ENCODE measurements around the gene DISC1.

DNA sequence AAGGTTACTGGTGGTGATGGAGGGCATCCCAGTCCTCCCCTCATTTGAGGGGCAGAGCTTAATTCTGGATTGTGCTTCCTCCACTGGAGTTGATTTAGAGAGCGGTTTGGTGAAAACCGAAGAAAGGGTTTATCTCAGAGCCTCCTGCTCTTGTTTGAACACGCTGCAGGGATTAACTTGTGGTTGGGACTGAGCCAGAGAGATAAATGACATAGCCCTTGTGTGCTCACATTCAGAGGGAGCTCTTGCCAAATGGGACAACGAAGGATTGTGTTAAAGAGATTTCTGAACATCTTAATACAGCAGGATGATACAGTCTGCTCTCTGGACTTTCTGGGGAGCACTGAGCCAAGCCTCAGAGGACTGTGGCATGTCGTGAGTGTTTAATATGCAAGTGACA, 308.2 kb downstream of the DISC1 start:
- TF ChIP-seq, protein P1, sequence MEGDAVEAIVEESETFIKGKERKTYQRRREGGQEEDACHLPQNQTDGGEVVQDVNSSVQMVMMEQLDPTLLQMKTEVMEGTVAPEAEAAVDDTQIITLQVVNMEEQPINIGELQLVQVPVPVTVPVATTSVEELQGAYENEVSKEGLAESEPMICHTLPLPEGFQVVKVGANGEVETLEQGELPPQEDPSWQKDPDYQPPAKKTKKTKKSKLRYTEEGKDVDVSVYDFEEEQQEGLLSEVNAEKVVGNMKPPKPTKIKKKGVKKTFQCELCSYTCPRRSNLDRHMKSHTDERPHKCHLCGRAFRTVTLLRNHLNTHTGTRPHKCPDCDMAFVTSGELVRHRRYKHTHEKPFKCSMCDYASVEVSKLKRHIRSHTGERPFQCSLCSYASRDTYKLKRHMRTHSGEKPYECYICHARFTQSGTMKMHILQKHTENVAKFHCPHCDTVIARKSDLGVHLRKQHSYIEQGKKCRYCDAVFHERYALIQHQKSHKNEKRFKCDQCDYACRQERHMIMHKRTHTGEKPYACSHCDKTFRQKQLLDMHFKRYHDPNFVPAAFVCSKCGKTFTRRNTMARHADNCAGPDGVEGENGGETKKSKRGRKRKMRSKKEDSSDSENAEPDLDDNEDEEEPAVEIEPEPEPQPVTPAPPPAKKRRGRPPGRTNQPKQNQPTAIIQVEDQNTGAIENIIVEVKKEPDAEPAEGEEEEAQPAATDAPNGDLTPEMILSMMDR (conservative IDR thresholded peaks at IDR 0.05): no peak
- TF ChIP-seq ZFX (IDR thresholded peaks at IDR 0.05): no peak
